GM12873 (cell line): ENCODE results near the gene TMPRSS4.

ENCODE experiments used
- TF ChIP-seq, protein P1 (sequence below): IDR thresholded peaks from 2 replicates; pipeline ENCODE4 v1.5.1; 2012; ENCODE audit warnings: low read depth, mild to moderate bottlenecking, moderate library complexity, low read length, control low read depth; ENCODE audit not compliant: insufficient read depth; ENCODE audit errors: missing control alignments

Gene TMPRSS4

DNA sequence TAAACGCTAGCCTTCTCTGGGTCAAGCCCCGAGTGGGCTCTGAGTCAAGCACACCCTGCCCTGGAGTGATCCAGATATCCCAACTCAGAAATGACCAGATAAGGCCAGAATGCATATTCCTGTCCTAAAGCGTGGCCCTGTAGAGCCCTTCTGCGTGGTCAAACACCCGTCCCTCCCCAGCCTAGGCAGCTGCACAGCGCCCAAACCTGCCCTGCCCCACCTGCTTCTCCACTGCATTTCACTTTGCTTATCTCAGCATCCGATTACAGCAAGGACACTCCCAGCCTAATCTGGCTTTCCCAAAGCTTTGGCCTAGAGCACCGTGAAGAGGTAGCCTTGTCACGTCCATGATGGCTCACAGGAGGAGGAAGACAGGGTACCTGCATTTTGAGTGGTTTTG lies 11.9 kb upstream of the TMPRSS4 start:
- TF ChIP-seq, protein P1, sequence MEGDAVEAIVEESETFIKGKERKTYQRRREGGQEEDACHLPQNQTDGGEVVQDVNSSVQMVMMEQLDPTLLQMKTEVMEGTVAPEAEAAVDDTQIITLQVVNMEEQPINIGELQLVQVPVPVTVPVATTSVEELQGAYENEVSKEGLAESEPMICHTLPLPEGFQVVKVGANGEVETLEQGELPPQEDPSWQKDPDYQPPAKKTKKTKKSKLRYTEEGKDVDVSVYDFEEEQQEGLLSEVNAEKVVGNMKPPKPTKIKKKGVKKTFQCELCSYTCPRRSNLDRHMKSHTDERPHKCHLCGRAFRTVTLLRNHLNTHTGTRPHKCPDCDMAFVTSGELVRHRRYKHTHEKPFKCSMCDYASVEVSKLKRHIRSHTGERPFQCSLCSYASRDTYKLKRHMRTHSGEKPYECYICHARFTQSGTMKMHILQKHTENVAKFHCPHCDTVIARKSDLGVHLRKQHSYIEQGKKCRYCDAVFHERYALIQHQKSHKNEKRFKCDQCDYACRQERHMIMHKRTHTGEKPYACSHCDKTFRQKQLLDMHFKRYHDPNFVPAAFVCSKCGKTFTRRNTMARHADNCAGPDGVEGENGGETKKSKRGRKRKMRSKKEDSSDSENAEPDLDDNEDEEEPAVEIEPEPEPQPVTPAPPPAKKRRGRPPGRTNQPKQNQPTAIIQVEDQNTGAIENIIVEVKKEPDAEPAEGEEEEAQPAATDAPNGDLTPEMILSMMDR, result no peak

DNA sequence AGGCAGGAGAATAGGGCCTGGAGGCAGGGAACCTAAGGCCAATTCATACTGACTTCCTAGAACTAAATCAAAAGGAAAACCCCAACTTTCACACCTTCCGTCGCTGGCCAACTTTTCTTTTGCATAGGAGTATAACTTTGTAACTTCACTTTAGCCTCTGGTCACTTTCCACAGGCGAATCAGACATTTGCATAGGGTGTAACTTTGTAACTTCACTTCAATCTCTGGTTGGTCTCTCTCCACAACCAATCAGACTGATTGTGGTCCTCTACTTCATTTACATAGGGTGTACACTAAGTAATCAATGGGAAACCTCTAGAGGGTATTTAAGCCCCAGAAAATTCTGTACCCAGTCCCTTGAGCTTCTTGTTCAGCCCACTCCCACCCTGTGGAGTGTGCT lies 11.5 kb upstream of the TMPRSS4 start:
- TF ChIP-seq, protein P1, result no peak

DNA sequence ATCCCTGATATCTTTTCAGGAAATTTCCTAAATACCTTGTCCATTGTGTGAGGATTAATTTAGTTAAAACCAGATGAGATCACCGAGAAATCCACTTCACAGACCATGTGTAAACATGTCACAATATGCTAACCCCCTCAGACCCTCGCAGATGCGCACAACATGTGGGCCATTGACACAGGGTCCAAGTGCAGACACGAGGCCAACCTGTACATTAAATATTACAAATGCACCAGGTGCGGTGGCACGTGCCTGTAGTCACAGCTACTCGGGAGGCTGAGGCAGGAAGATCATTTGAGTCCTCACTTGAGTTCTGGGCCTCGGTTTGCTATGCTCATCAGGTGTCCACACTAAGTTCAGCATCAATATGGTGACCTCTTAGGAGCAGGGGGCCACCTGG lies 9.9 kb upstream of the TMPRSS4 start:
- TF ChIP-seq, protein P1, result no peak

DNA sequence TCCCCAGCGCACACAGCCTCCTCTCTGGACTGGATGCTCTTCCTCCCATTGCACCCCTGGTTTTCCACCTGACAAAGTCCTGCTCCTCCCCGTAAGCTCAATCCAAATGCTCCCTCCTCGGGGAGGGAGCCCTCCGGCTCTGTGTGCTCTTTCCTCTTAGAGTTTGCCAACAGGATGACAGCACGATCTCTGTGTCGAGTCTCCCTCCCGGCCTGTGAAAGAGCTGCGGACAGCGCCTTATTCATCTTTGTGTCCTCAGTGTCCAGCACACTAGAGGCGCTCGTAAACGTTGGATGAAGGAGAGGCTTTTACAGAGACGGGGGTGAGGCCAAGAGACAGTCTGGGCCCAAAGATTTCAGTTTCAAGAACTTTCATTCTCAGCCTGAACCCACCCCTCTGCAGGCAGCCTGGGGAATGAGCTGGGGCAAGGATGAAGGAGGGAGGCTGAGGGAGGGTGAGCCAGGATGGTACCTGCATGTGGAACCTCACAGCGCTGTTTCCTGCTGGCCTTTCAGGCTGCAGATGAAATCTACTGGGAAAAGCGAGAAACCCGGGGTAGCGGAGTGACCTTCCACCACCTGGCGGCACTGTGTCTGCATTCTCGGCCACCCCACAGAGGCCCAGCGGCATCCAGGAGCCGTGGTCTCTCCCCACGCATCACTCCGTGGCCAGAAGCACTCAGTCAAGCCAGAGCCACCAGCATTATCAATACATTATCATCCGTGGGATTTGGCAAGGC lies 8.5 kb upstream of the TMPRSS4 start:
- TF ChIP-seq, protein P1, result no peak

DNA sequence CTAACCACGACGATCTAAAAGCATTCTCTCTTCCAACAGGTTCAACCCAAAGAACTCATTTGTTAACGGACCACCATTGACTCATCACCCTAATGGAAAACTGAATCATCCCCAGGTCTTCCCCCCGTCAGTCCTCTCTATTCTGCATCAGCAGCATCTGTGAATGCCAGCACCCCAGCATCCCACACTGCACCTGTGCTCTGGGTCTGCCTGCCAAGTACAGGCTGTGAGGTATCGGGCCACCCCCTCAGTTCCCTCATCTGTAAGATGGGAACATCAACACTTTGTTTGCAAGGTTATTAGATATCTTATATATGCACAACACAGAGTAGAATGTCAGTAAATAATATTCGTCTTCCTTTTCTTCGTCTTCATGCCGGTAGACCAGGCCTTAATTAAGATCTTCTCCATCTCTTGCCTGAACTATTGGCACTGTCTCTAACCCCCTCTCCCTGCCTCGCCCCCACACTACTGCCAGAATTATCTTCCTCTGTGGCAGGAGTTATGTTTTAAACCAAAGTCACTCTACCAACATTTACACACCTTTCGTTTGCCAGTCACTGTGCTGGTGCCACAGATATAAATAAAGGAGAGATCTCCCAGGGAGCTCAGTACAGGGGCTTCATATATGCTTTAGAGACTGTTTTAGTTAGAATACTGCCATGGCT lies 7.8 kb upstream of the TMPRSS4 start:
- TF ChIP-seq, protein P1, result no peak

DNA sequence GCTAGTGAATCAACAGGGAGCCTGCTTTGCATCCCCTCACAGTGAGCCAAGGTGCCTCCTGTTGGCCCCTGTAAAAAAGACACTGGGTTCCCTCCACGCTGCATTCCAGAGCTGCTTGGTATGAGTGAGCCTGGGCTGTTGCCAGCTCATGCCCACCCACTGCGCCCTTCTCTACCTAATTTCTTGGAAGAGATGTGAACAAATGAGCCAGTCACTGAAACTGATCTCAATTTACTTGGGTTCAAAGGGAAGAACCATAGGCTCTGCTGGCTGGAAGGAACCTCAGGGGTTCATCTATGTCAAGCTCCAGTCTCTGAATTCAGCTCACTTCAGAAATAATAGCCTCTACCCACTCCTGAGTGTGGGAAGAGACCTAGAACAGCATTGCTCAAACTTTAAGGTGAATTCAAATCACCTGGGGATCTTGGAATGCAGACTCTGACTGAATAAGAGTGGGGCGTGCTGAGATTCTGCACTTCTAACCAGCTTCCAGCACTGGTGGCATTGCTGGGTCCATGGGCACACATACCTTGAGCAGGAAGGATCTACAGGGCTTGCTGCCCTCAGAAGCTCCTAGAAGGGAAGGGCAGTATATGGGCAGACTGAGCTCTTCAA lies 5.4 kb upstream of the TMPRSS4 start:
- TF ChIP-seq, protein P1, result no peak

DNA sequence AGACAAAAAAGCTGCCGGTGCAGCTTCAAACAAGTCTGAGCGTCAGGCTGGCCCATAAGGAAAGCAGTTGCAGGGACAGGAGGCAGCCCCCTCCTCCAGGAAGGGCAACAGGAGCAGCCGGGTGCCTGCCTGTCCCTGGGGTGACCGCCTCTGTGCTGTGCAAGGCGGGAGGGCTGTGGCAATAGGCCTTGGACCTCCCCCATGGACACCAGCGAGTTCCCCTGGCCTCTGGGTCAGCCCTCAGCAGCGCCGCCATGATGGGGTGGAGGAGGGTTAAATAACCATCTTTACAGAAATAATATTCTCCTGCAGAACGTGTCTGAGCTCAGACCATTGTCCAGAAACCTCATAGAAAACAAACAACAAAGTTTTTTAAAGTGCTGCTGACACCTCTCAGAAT lies 3.3 kb upstream of the TMPRSS4 start:
- TF ChIP-seq, protein P1, result no peak
